HepG2 (cell line): ENCODE measurements around the gene STK11. TPM values are rescaled to one million over a fixed set of nuclear protein-coding genes. Genes with fewer than 3 reads are reported as not detected.
A peak's percentile ranks its signal among the peaks of the same experiment; 100 is the strongest.

ENCODE experiments used
- CENPT ChIP-seq: sonication (generic); formaldehyde crosslinking; IDR thresholded peaks from 2 replicates; pipeline ENCODE4 v1.8.0; 2022; ENCODE audit warnings: low read depth, mild to moderate bottlenecking, moderate library complexity, missing genetic modification reagents
- FOSL1 ChIP-seq: sonication (generic); formaldehyde crosslinking; IDR thresholded peaks from 2 replicates; pipeline ENCODE4 v1.9.0; 2021; ENCODE audit warnings: missing genetic modification reagents, borderline replicate concordance
- KLF6 ChIP-seq: IDR thresholded peaks from 2 replicates; pipeline ENCODE4 v1.8.0; 2016; ENCODE audit warnings: missing biosample characterization, missing genetic modification reagents
- KMT2B ChIP-seq: IDR thresholded peaks from 2 replicates; pipeline ENCODE4 v1.6.1; 2016; ENCODE audit warnings: missing genetic modification reagents, missing compliant biosample characterization
- NFIB ChIP-seq: sonication (generic); formaldehyde crosslinking; IDR thresholded peaks from 2 replicates; pipeline ENCODE4 v1.9.0; 2021; ENCODE audit warnings: missing genetic modification reagents, mild to moderate bottlenecking, borderline replicate concordance
- NFRKB ChIP-seq: fragments of 450-650 bp; IDR thresholded peaks from 2 replicates; pipeline ENCODE4 v1.6.1; 2017
- NR1H2 ChIP-seq: sonication (generic); formaldehyde crosslinking; IDR thresholded peaks from 2 replicates; pipeline ENCODE4 v1.8.1; 2022; ENCODE audit warnings: low read depth, missing genetic modification reagents, borderline replicate concordance
- NR2F1 ChIP-seq, 2 experiments: fragments of 450-650 bp in 1 of 2; formaldehyde crosslinking in 1 of 2; IDR thresholded peaks; 2 replicates each; pipeline versions ENCODE4 v1.5.0 to v1.6.1; 2016 to 2020; ENCODE audit warnings: mild to moderate bottlenecking in 1 of 2, missing compliant biosample characterization in 1 of 2, missing genetic modification reagents in 1 of 2, moderate library complexity in 1 of 2
- PRDM4 ChIP-seq: sonication (generic); formaldehyde crosslinking; IDR thresholded peaks from 2 replicates; pipeline ENCODE4 v1.9.0; 2021; ENCODE audit warnings: missing genetic modification reagents, borderline replicate concordance
- THAP9 ChIP-seq: sonication (generic); formaldehyde crosslinking; IDR thresholded peaks from 2 replicates; pipeline ENCODE4; 2020; ENCODE audit warnings: missing genetic modification reagents, mild to moderate bottlenecking, borderline replicate concordance
- THYN1 ChIP-seq: sonication (generic); formaldehyde crosslinking; IDR thresholded peaks from 2 replicates; pipeline ENCODE4 v1.8.1; 2023; ENCODE audit warnings: low read depth, mild to moderate bottlenecking, moderate library complexity, missing genetic modification reagents, borderline replicate concordance
- ZKSCAN8 ChIP-seq: IDR thresholded peaks from 2 replicates; pipeline ENCODE4 v1.6.1; 2016; ENCODE audit warnings: borderline replicate concordance, missing genetic modification reagents, missing compliant biosample characterization
- ZNF263 ChIP-seq: sonication (generic); formaldehyde crosslinking; IDR thresholded peaks from 2 replicates; pipeline ENCODE4 v1.4.0; 2020; ENCODE audit warnings: missing genetic modification reagents
- ZNF567 ChIP-seq: sonication (generic); formaldehyde crosslinking; IDR thresholded peaks from 2 replicates; pipeline ENCODE4 v1.8.1; 2023; ENCODE audit warnings: mild to moderate bottlenecking, missing genetic modification reagents, borderline replicate concordance
- ZNF720 ChIP-seq: sonication (generic); formaldehyde crosslinking; IDR thresholded peaks from 2 replicates; pipeline ENCODE4 v1.4.0; 2020; ENCODE audit warnings: missing genetic modification reagents
- polyA plus RNA-seq, 8 experiments: library from polyadenylated mRNA; depleted of rRNA in 3 of 8; stranded (reverse) in 7 of 8; unstranded in 1 of 8; fragments of >200 nt; fragmentation: Illumina TruSeq in 4 of 8; extraction: Trizol in 4 of 8; gene quantifications; 2 replicates each; pipeline versions ENCODE4 v1.2.1 to v1.2.3, GENCODE V29; 2011 to 2016; ENCODE audit warnings: low read depth in 4 of 8, missing spikeins in 1 of 8, mixed read lengths in 1 of 8; ENCODE audit not compliant: insufficient read depth in 1 of 8
- total RNA-seq, 5 experiments: library from RNA; depleted of rRNA; stranded (reverse); fragments of >200 nt; fragmentation: Illumina TruSeq; extraction: Trizol; gene quantifications; 2 replicates each; pipeline ENCODE4 v1.2.3, GENCODE V29; 2016; ENCODE audit warnings: low read depth in 1 of 5
- TF ChIP-seq, protein P1 (sequence below): sonication (generic); formaldehyde crosslinking; IDR thresholded peaks from 2 replicates; pipeline ENCODE4 v1.4.0; 2020; ENCODE audit warnings: missing genetic modification reagents
- TF ChIP-seq, protein P2 (sequence below): sonication (generic); formaldehyde crosslinking; IDR thresholded peaks from 2 replicates; pipeline ENCODE4 v1.8.0; 2022; ENCODE audit warnings: mild to moderate bottlenecking, missing genetic modification reagents

STK11 gene
- total and polyA plus RNA-seq, 2 of the 13 experiments (the other 11 are each of a cell fraction or from before 2014, with no cell fraction given), result 27.5 to 43.6 TPM

DNA sequence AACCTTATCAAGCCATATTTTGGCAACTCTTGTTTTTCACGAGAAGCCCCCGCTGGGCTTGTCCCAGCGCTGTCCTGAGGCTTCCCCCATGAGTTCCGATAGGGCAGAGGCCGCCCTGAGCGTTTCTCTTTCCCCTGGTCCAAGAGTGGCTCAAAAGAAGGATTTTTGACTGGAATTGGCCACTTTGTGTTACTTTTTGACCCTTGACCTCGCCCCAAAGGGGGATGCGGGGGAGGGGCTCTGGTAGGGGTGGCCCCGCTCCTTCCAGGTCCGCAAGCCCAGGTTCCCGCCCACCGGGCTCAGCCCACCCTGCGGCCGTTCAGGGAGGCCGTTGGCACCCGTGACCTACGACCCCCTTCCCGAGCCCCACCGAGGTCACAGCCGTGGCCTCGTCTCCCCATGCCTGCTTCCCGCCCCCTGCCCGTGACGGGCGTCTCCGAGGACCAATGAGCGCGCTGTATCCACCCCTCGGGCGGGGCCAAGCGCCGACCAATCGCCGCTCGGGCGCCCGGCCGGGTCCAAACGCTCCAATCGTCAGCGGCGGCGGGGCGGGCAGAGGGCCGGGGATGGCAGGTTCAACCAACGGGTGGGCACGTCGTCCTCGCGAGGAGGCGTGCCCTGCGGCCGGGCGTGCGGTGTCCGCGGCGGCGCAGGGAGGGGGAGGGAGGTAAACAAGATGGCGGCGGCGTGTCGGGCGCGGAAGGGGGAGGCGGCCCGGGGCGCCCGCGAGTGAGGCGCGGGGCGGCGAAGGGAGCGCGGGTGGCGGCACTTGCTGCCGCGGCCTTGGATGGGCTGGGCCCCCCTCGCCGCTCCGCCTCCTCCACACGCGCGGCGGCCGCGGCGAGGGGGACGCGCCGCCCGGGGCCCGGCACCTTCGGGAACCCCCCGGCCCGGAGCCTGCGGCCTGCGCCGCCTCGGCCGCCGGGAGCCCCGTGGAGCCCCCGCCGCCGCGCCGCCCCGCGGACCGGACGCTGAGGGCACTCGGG lies at the start of gene STK11 (continued):
- no peak for TF ChIP-seq PRDM4 (CRISPR knock-in tag)
- no peak for TF ChIP-seq NFRKB
- TF ChIP-seq KMT2B (CRISPR knock-in tag), result peak; percentile 38; the same call in 1 of the 2 replicates
- TF ChIP-seq KLF6, result peak; percentile 76; the same call in 1 of the 2 replicates
- no peak for TF ChIP-seq CENPT (CRISPR knock-in tag)
- TF ChIP-seq, protein P1, sequence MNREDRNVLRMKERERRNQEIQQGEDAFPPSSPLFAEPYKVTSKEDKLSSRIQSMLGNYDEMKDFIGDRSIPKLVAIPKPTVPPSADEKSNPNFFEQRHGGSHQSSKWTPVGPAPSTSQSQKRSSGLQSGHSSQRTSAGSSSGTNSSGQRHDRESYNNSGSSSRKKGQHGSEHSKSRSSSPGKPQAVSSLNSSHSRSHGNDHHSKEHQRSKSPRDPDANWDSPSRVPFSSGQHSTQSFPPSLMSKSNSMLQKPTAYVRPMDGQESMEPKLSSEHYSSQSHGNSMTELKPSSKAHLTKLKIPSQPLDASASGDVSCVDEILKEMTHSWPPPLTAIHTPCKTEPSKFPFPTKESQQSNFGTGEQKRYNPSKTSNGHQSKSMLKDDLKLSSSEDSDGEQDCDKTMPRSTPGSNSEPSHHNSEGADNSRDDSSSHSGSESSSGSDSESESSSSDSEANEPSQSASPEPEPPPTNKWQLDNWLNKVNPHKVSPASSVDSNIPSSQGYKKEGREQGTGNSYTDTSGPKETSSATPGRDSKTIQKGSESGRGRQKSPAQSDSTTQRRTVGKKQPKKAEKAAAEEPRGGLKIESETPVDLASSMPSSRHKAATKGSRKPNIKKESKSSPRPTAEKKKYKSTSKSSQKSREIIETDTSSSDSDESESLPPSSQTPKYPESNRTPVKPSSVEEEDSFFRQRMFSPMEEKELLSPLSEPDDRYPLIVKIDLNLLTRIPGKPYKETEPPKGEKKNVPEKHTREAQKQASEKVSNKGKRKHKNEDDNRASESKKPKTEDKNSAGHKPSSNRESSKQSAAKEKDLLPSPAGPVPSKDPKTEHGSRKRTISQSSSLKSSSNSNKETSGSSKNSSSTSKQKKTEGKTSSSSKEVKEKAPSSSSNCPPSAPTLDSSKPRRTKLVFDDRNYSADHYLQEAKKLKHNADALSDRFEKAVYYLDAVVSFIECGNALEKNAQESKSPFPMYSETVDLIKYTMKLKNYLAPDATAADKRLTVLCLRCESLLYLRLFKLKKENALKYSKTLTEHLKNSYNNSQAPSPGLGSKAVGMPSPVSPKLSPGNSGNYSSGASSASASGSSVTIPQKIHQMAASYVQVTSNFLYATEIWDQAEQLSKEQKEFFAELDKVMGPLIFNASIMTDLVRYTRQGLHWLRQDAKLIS (CRISPR knock-in tag), result no peak
- peak; percentile 56; the same call in 1 of the 2 replicates for TF ChIP-seq ZNF567 (CRISPR knock-in tag)
- TF ChIP-seq NR2F1 (CRISPR knock-in tag; IDR thresholded peaks at IDR 0.05), result peak; percentile 89 to 97
- TF ChIP-seq, protein P2, sequence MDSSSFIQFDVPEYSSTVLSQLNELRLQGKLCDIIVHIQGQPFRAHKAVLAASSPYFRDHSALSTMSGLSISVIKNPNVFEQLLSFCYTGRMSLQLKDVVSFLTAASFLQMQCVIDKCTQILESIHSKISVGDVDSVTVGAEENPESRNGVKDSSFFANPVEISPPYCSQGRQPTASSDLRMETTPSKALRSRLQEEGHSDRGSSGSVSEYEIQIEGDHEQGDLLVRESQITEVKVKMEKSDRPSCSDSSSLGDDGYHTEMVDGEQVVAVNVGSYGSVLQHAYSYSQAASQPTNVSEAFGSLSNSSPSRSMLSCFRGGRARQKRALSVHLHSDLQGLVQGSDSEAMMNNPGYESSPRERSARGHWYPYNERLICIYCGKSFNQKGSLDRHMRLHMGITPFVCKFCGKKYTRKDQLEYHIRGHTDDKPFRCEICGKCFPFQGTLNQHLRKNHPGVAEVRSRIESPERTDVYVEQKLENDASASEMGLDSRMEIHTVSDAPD (CRISPR knock-in tag), result no peak
- TF ChIP-seq NR1H2 (CRISPR knock-in tag), result no peak
- peak; percentile 89; the same call in 1 of the 2 replicates for TF ChIP-seq THAP9 (CRISPR knock-in tag)
- TF ChIP-seq THYN1 (CRISPR knock-in tag), result no peak
- TF ChIP-seq ZNF720, result no peak
- no peak for TF ChIP-seq ZKSCAN8 (CRISPR knock-in tag)
- no peak for TF ChIP-seq ZNF263
- no peak for TF ChIP-seq FOSL1 (CRISPR knock-in tag)
- TF ChIP-seq NFIB (CRISPR knock-in tag), result no peak
